Measurements from ENCODE around the gene HAO2.
"Not testable (repeated sequence)": the region's sequence is repeated elsewhere in the genome, so short reads cannot be mapped to it uniquely, and the experiment has no call there.

HAO2 gene

GRCh38 chr1:119348941-119349340 lies 19.6 kb upstream of the HAO2 start:
- TF ChIP-seq CTCF (IDR thresholded peaks at IDR 0.05; ENCODE audit: low read depth, low read length), result no peak
- H3K27ac ChIP-seq, result no peak overlapping the region
- no peak overlapping the region for H3K4me3 ChIP-seq (ENCODE audit: low read depth, low read length)
- no peaks in the 10 kb centered on the region for H3K36me3 ChIP-seq
- no peak for DNase-seq
- no peaks in the 10 kb centered on the region for H3K27me3 ChIP-seq (ENCODE audit: insufficient read depth, low read depth, severe bottlenecking)
- peaks cover 3% of the 10 kb centered on the region for H3K9me3 ChIP-seq (ENCODE audit: severe bottlenecking)

DNA sequence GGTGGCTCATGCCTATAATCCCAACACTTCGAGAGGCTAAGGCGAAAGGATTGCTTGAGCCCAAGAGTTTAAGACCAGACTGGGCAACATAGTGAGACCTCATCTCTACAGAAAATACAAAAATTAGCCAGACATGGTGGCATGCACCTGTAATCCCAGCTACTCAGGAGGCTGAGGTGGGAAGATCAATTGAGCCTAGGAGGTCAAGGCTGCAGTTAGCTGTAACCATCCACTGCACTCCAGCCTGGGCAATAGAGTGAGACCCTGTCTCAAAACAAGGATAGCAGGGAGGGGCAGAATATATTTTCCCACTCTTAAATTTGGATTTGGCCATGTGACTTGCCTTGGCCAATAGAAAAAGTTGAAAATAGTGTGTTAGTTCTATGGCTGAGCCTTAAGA lies 17.7 kb upstream of the HAO2 start:
- H3K27me3 ChIP-seq (ENCODE audit: insufficient read depth, low read depth, severe bottlenecking); H3K4me3 ChIP-seq (ENCODE audit: low read depth, low read length); H3K36me3 ChIP-seq; DNase-seq; H3K27ac ChIP-seq; H3K9me3 ChIP-seq (ENCODE audit: severe bottlenecking): not testable (repeated sequence)

GRCh38 chr1:119351997-119352396 lies 16.6 kb upstream of the HAO2 start:
- no peak for DNase-seq
- no peaks in the 10 kb centered on the region for H3K27me3 ChIP-seq (ENCODE audit: insufficient read depth, low read depth, severe bottlenecking)

DNA sequence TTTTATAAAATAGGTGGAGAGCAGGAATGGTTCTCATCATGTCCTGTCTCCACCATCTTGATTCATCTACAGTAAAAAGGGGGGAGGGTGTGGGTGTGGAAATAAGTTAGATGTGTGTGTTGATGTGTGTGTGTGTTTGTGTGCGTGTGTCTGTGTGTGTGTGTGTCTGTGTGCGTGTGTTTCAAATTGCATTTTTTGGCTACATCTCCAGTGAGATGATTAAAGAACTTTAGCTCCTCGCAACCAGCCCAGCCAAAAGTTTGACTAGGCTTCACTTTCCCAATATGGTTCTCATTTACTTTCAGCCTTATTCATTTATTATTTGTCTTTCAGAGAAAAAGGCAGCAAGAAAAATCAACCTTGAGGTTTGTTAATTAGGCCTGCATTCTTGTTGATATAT lies 14.7 kb upstream of the HAO2 start:
- no peak for TF ChIP-seq CTCF (IDR thresholded peaks at IDR 0.05; ENCODE audit: low read depth, low read length)
- Histone ChIP-seq H3K27me3 (ENCODE audit: insufficient read depth, low read depth, severe bottlenecking) (no peaks in the 10 kb centered on the region), H3K27ac (no peak overlapping the region), H3K36me3 (no peaks in the 10 kb centered on the region), H3K4me3 (ENCODE audit: low read depth, low read length) (no peak overlapping the region), H3K9me3 (ENCODE audit: severe bottlenecking) (no peaks in the 10 kb centered on the region)
- DNase-seq, result no peak

More at GRCh38 chr1:119351997-119352396, 16.6 kb upstream of the HAO2 start:
- H3K36me3 ChIP-seq, result no peaks in the 10 kb centered on the region
- no peak for TF ChIP-seq CTCF (IDR thresholded peaks at IDR 0.05; ENCODE audit: low read depth, low read length)
- H3K9me3 ChIP-seq (ENCODE audit: severe bottlenecking), result no peaks in the 10 kb centered on the region
- no peak overlapping the region for H3K27ac ChIP-seq
- H3K4me3 ChIP-seq (ENCODE audit: low read depth, low read length), result no peak overlapping the region

DNA sequence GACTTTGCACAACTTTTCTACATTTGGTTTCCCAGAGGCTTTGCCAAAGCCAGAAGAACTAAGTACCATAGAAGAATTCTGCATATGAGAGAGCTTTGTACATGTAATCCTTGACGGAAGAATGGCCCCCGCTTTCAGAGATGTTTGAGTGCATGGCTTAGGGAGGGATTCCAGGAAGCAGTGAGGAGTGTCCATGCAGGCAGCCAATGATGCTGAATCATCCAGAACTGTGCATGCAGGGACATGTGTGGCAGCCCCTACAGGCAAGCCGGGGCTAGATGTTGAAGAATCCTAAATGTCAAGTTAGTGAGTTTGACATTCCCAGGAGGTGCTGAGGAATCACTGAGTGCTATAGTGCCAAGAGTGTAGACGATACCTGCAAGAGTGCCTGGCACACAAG lies 9.9 kb upstream of the HAO2 start:
- TF ChIP-seq CTCF (IDR thresholded peaks at IDR 0.05; ENCODE audit: low read depth, low read length), result no peak
- Histone ChIP-seq H3K9me3 (ENCODE audit: severe bottlenecking) (no peaks in the 10 kb centered on the region), H3K4me3 (ENCODE audit: low read depth, low read length) (no peak overlapping the region), H3K27me3 (ENCODE audit: insufficient read depth, low read depth, severe bottlenecking) (no peaks in the 10 kb centered on the region), H3K27ac (no peak overlapping the region), H3K36me3 (no peaks in the 10 kb centered on the region)
- DNase-seq, result no peak

GRCh38 chr1:119359730-119360129 lies 8.9 kb upstream of the HAO2 start:
- Histone ChIP-seq H3K9me3 (ENCODE audit: severe bottlenecking) (no peaks in the 10 kb centered on the region), H3K36me3 (no peaks in the 10 kb centered on the region), H3K4me3 (ENCODE audit: low read depth, low read length) (no peak overlapping the region), H3K27ac (no peak overlapping the region), H3K27me3 (ENCODE audit: insufficient read depth, low read depth, severe bottlenecking) (no peaks in the 10 kb centered on the region)
- no peak for DNase-seq
- TF ChIP-seq CTCF (IDR thresholded peaks at IDR 0.05; ENCODE audit: low read depth, low read length), result no peak

Data from WERI-Rb-1 (cell line).